Heart right ventricle (tissue), 16 donors: ENCODE measurements around the gene MYO1D. TPM values are rescaled to one million over a fixed set of nuclear protein-coding genes. Genes with fewer than 3 reads are reported as not detected.

ENCODE experiments used
- ATAC-seq, 8 donors: fragments of 200-7000 bp; cut with Tn5 transposase; one replicate each; pipeline ENCODE4 v1.9.1; 2020; ENCODE audit warnings: mild to moderate bottlenecking in 8 of 8, moderate library complexity in 8 of 8, moderate number of reproducible peaks in 1 of 8
- DNase-seq, 2 donors: peaks; one replicate each; pipeline ENCODE4 v3.0.0-alpha.2; 2020
- H3K27ac ChIP-seq, 10 donors: fragments of 200-600 bp; sonication (generic) in 2 of 10; one replicate each; pipeline versions ENCODE4 v1.5.0 to v1.8.0; 2020 to 2022; ENCODE audit warnings: mild to moderate bottlenecking in 3 of 10
- H3K27me3 ChIP-seq, 7 donors: fragments of 200-600 bp; one replicate each; pipeline ENCODE4 v1.8.0; 2021 to 2022; ENCODE audit warnings: mild to moderate bottlenecking in 2 of 7
- H3K36me3 ChIP-seq, 9 donors: fragments of 200-600 bp; sonication (generic) in 1 of 9; one replicate each; pipeline versions ENCODE4 v1.5.0 to v1.8.0; 2020 to 2022; ENCODE audit warnings: mild to moderate bottlenecking in 2 of 9
- H3K4me1 ChIP-seq, 9 donors: fragments of 200-600 bp; sonication (generic) in 1 of 9; one replicate each; pipeline versions ENCODE4 v1.5.0 to v1.8.0; 2020 to 2022; ENCODE audit warnings: mild to moderate bottlenecking in 4 of 9
- H3K4me3 ChIP-seq, 10 donors: fragments of 200-600 bp; sonication (generic) in 2 of 10; one replicate each; pipeline versions ENCODE4 v1.5.0 to v1.8.0; 2020 to 2022; ENCODE audit warnings: mild to moderate bottlenecking in 7 of 10, moderate library complexity in 2 of 10
- H3K9me3 ChIP-seq, 11 donors: fragments of 200-600 bp in 10 of 11; sonication (generic) in 2 of 11; one replicate each; pipeline versions ENCODE4 v1.5.0 to v1.8.0; 2013 to 2022; ENCODE audit warnings: mild to moderate bottlenecking in 2 of 11, control low read depth in 1 of 11, moderate library complexity in 1 of 11
- CTCF ChIP-seq, 9 donors: fragments of 200-600 bp; sonication (generic) in 2 of 9; IDR thresholded peaks; one replicate each; pipeline versions ENCODE4 v1.5.0 to v1.8.0; 2021 to 2022; ENCODE audit warnings: antibody characterized with exemption in 9 of 9, mild to moderate bottlenecking in 5 of 9, moderate library complexity in 1 of 9
- WGBS, 2 donors: extraction: QIAGEN DNeasy Blood & Tissue Kit; methylation state at CpG; one replicate each; pipeline ENCODE4 v1.1.7; 2013; ENCODE audit warnings: inconsistent platforms in 1 of 2; 5-methylcytosine and 5-hydroxymethylcytosine counted together
- intact Hi-C, 10 donors: fragments of 100-400 bp; cut with DNase I; formaldehyde crosslinking; loops; one replicate each; pipeline versions ENCODE4 v1.11.1 to v1.14.2; 2022
- polyA plus RNA-seq, 2 donors: library from polyadenylated mRNA; stranded (reverse); fragments of 200-250 nt; gene quantifications; one replicate each; pipeline ENCODE4 v1.2.3, GENCODE V29; 2013
- total RNA-seq, 10 donors: library from RNA; stranded (reverse); fragmentation: NEBNext Ultra II Directional in 3 of 10; extraction: Animal tissue kit (Norgen Biotek cat#: 25700) in 3 of 10; gene quantifications; one replicate each; pipeline versions ENCODE4 v1.2.1 to v1.2.4, GENCODE V29; 2021 to 2023
- donor health status: Arrhythmogenic right ventricular cardiomyopathy.
- donor health status: ischemic (EF 13 %, LVEDD 7.1; RV severe dilation, severe dysfunction).
- donor health status: healthy with polysubstance abuse.
- donor health status: DM: no; HTN: yes; CAD: no.
- donor health status: DM: no; HTN: no; CAD: no.
- donor health status: ischemic (EF 25% LVEDD 6.9; RV normal size, moderate dysfunction).
- donor health status: ischemic (EF 25% LVEDD 5.7; RV mildly dilated, moderate dysfunction).
- donor health status: healthy.
- donor health status: DM: yes; HTN: yes; CAD: no.
- donor health status: Ischemic cardiomyopathy.
- donor health status: ischemic (EF 35%, LVEDD 5.7; RV mildly dilated, moderate dysfunction).
- donor health status: nonischemic (EF 11% LVEDD 7.7; RV severe dilation, severe dysfunction).
- donor health status: DM: yes; HTN: yes; CAD: no.
- donor health status: PGD.
- donor health status: ischemic (EF 29% LVEDD 5.4; RV normal size, mild dysfunction).
- donor health status: nonischemic (EF 23%, LVEDD 6.1; RV moderate dilation, normal function).

MYO1D gene
- total and polyA plus RNA-seq, 12 donors = 1.9 to 16.4 (median 6.7) TPM

GRCh38 chr17:32568705-32569104 is 308.2 kb downstream of the MYO1D start:
- Histone ChIP-seq H3K27ac (no peak overlapping the region), H3K9me3 (no peaks in the 10 kb centered on the region), H3K4me3 (no peak overlapping the region), H3K27me3 (no peaks in the 10 kb centered on the region), H3K36me3 (peaks cover 0 to 15% (median 0%) of the 10 kb centered on the region in 9 donors), H3K4me1 (no peaks in the 10 kb centered on the region)
- intact Hi-C loops = no loop called here
- 83 to 89% methylated on average over 4 of the region's 4 CpGs for WGBS, 2 donors
- DNase-seq (no peak), ATAC-seq (no peak)
- TF ChIP-seq CTCF (IDR thresholded peaks at IDR 0.05) = no peak

GRCh38 chr17:32567511-32567910 is 309.4 kb downstream of the MYO1D start:
- ATAC-seq (no peak), DNase-seq (no peak)
- Histone ChIP-seq H3K4me1 (no peaks in the 10 kb centered on the region), H3K36me3 (peaks cover 0 to 15% (median 0%) of the 10 kb centered on the region in 9 donors), H3K4me3 (no peak overlapping the region), H3K27ac (no peak overlapping the region), H3K9me3 (no peaks in the 10 kb centered on the region), H3K27me3 (no peaks in the 10 kb centered on the region)
- WGBS, 2 donors = 94 to 95% methylated on average over 4 of the region's 4 CpGs
- intact Hi-C loops = no loop called here
- no peak for TF ChIP-seq CTCF (IDR thresholded peaks at IDR 0.05)

GRCh38 chr17:32567086-32567485 is 309.8 kb downstream of the MYO1D start:
- ATAC-seq = no peak
- TF ChIP-seq CTCF (IDR thresholded peaks at IDR 0.05) = no peak
- DNase-seq = no peak

GRCh38 chr17:32566303-32566702 is 310.6 kb downstream of the MYO1D start:
- H3K27me3 ChIP-seq = no peaks in the 10 kb centered on the region
- H3K4me3 ChIP-seq = no peak overlapping the region
- no peaks in the 10 kb centered on the region for H3K4me1 ChIP-seq
- DNase-seq = no peak
- no peak overlapping the region for H3K27ac ChIP-seq
- H3K9me3 ChIP-seq = no peaks in the 10 kb centered on the region
- no peak for ATAC-seq
- no peak for TF ChIP-seq CTCF (IDR thresholded peaks at IDR 0.05)
- peaks cover 0 to 15% (median 0%) of the 10 kb centered on the region in 9 donors for H3K36me3 ChIP-seq
- intact Hi-C loops = no loop called here
- 84% methylated on average over 5 of the region's 5 CpGs for WGBS, 2 donors

More at GRCh38 chr17:32567086-32567485, 309.8 kb downstream of the MYO1D start:
- H3K9me3 ChIP-seq = no peaks in the 10 kb centered on the region
- WGBS, 2 donors = 94 to 97% methylated on average over 4 of the region's 4 CpGs
- H3K36me3 ChIP-seq = peaks cover 0 to 15% (median 0%) of the 10 kb centered on the region in 9 donors
- H3K27ac ChIP-seq = no peak overlapping the region
- no peaks in the 10 kb centered on the region for H3K4me1 ChIP-seq
- intact Hi-C loops = no loop called here
- no peaks in the 10 kb centered on the region for H3K27me3 ChIP-seq
- H3K4me3 ChIP-seq = no peak overlapping the region
